HepG2 (cell line): ENCODE measurements around the gene ANKRD6. TPM values are rescaled to one million over a fixed set of nuclear protein-coding genes. Genes with fewer than 3 reads are reported as not detected.
A peak's percentile ranks its signal among the peaks of the same experiment; 100 is the strongest.

Experiments
- AKAP8 ChIP-seq: sonication (generic); formaldehyde crosslinking; IDR thresholded peaks from 2 replicates; pipeline ENCODE4 v1.5.1; 2020; ENCODE audit warnings: mild to moderate bottlenecking, missing genetic modification reagents
- KMT2B ChIP-seq: IDR thresholded peaks from 2 replicates; pipeline ENCODE4 v1.6.1; 2016; ENCODE audit warnings: missing genetic modification reagents, missing compliant biosample characterization
- MLLT10 ChIP-seq: sonication (generic); formaldehyde crosslinking; IDR thresholded peaks from 2 replicates; pipeline ENCODE4 v1.4.0; 2020; ENCODE audit warnings: missing genetic modification reagents
- MZF1 ChIP-seq: sonication (generic); formaldehyde crosslinking; IDR thresholded peaks from 2 replicates; pipeline ENCODE4 v1.8.1; 2023; ENCODE audit warnings: mild to moderate bottlenecking, missing genetic modification reagents, borderline replicate concordance
- REPIN1 ChIP-seq: sonication (generic); formaldehyde crosslinking; IDR thresholded peaks from 2 replicates; pipeline ENCODE4 v1.8.0; 2022; ENCODE audit warnings: missing genetic modification reagents, low read depth, mild to moderate bottlenecking, borderline replicate concordance
- TAF1 ChIP-seq: sonication (generic); formaldehyde crosslinking; IDR thresholded peaks from 2 replicates; pipeline ENCODE4 v1.4.0; 2020; ENCODE audit warnings: missing genetic modification reagents
- THAP9 ChIP-seq: sonication (generic); formaldehyde crosslinking; IDR thresholded peaks from 2 replicates; pipeline ENCODE4; 2020; ENCODE audit warnings: missing genetic modification reagents, mild to moderate bottlenecking, borderline replicate concordance
- ZKSCAN8 ChIP-seq: IDR thresholded peaks from 2 replicates; pipeline ENCODE4 v1.6.1; 2016; ENCODE audit warnings: borderline replicate concordance, missing genetic modification reagents, missing compliant biosample characterization
- ZNF260 ChIP-seq: sonication (generic); formaldehyde crosslinking; IDR thresholded peaks from 2 replicates; pipeline ENCODE4 v1.4.0; 2020; ENCODE audit warnings: missing genetic modification reagents, low read depth, mild to moderate bottlenecking, borderline replicate concordance
- ZNF792 ChIP-seq: IDR thresholded peaks from 2 replicates; pipeline ENCODE4 v1.6.1; 2016
- polyA plus RNA-seq, 8 experiments: library from polyadenylated mRNA; depleted of rRNA in 3 of 8; stranded (reverse) in 7 of 8; unstranded in 1 of 8; fragments of >200 nt; fragmentation: Illumina TruSeq in 4 of 8; extraction: Trizol in 4 of 8; gene quantifications; 2 replicates each; pipeline versions ENCODE4 v1.2.1 to v1.2.3, GENCODE V29; 2011 to 2016; ENCODE audit warnings: low read depth in 4 of 8, missing spikeins in 1 of 8, mixed read lengths in 1 of 8; ENCODE audit not compliant: insufficient read depth in 1 of 8
- total RNA-seq, 5 experiments: library from RNA; depleted of rRNA; stranded (reverse); fragments of >200 nt; fragmentation: Illumina TruSeq; extraction: Trizol; gene quantifications; 2 replicates each; pipeline ENCODE4 v1.2.3, GENCODE V29; 2016; ENCODE audit warnings: low read depth in 1 of 5
- TF ChIP-seq, protein P1 (sequence below): sonication (generic); formaldehyde crosslinking; IDR thresholded peaks from 2 replicates; pipeline ENCODE4 v1.4.0; 2020; ENCODE audit warnings: missing genetic modification reagents, borderline replicate concordance
- TF ChIP-seq, protein P2 (sequence below): sonication (generic); formaldehyde crosslinking; IDR thresholded peaks from 2 replicates; pipeline ENCODE4 v1.8.0; 2022; ENCODE audit warnings: mild to moderate bottlenecking, missing genetic modification reagents, moderate library complexity
- TF ChIP-seq, protein P3 (sequence below): sonication (generic); formaldehyde crosslinking; IDR thresholded peaks from one replicate; pipeline ENCODE4 v1.5.1; 2020; ENCODE audit warnings: mild to moderate bottlenecking, missing genetic modification reagents; ENCODE audit errors: not compliant biosample characterization

The ANKRD6 gene
- total and polyA plus RNA-seq, 2 of the 13 experiments (the other 11 are each of a cell fraction or from before 2014, with no cell fraction given) = 0.18 to 0.36 TPM

DNA sequence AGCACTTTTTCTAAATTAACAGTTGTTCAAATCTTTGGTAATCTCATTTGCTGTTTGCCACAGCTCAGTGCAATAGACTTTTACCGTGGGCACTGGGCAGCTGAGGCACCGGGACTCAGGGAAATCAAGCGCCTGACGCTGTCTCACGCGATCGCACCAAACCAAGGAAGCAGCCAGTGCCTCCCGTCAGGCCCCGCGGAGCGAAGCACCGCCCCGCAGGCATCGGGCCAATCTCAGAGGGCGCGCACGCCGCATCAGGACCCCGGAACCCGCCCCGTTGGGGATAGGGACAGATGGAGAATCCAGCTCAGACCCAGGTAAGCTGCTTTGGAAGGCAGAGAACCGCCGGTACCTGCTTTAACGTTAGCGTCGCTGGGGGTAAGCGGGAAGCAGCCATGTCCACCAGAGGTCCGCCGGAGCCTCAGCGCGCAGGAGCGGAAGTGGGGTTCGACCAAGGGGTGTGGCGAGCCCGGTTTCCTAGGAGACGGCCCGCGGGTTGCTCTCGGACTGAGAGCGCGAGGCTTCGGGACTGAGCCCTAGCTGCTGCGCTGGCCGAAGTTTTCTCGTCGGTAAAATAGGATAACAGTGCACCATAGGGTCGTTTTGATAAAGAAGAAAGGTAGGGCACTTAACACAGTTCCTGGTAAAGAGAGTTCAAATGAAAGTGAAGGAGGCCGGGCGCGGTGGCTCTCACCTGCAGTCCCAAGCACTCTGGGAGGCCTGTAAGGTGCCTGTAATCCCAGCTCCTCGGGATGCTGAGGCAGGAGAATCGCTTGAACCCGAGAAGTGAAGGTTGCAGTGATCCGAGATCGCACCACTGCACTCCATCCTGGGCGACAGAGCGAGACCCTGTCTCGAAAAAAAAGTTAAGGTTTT, 205.6 kb downstream of the ANKRD6 start, which contains the start of gene LYRM2 (continued):
- TF ChIP-seq, protein P1, sequence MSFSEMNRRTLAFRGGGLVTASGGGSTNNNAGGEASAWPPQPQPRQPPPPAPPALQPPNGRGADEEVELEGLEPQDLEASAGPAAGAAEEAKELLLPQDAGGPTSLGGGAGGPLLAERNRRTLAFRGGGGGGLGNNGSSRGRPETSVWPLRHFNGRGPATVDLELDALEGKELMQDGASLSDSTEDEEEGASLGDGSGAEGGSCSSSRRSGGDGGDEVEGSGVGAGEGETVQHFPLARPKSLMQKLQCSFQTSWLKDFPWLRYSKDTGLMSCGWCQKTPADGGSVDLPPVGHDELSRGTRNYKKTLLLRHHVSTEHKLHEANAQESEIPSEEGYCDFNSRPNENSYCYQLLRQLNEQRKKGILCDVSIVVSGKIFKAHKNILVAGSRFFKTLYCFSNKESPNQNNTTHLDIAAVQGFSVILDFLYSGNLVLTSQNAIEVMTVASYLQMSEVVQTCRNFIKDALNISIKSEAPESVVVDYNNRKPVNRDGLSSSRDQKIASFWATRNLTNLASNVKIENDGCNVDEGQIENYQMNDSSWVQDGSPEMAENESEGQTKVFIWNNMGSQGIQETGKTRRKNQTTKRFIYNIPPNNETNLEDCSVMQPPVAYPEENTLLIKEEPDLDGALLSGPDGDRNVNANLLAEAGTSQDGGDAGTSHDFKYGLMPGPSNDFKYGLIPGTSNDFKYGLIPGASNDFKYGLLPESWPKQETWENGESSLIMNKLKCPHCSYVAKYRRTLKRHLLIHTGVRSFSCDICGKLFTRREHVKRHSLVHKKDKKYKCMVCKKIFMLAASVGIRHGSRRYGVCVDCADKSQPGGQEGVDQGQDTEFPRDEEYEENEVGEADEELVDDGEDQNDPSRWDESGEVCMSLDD (CRISPR knock-in tag) = 0 out of 2 replicates have a peak, but pooled peaks have one; percentile 52
- TF ChIP-seq, protein P2, sequence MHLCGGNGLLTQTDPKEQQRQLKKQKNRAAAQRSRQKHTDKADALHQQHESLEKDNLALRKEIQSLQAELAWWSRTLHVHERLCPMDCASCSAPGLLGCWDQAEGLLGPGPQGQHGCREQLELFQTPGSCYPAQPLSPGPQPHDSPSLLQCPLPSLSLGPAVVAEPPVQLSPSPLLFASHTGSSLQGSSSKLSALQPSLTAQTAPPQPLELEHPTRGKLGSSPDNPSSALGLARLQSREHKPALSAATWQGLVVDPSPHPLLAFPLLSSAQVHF (CRISPR knock-in tag) = no peak
- TF ChIP-seq KMT2B (CRISPR knock-in tag) = peak; percentile 88
- TF ChIP-seq TAF1 (CRISPR knock-in tag) = peak; percentile 78
- TF ChIP-seq ZNF260 = no peak
- no peak for TF ChIP-seq MLLT10
- TF ChIP-seq MZF1 (CRISPR knock-in tag) = no peak
- peak; percentile 35; the same call in 1 of the 2 replicates for TF ChIP-seq ZNF792 (CRISPR knock-in tag)
- TF ChIP-seq THAP9 (CRISPR knock-in tag) = peak; percentile 88; the same call in 1 of the 2 replicates
- TF ChIP-seq, protein P3, sequence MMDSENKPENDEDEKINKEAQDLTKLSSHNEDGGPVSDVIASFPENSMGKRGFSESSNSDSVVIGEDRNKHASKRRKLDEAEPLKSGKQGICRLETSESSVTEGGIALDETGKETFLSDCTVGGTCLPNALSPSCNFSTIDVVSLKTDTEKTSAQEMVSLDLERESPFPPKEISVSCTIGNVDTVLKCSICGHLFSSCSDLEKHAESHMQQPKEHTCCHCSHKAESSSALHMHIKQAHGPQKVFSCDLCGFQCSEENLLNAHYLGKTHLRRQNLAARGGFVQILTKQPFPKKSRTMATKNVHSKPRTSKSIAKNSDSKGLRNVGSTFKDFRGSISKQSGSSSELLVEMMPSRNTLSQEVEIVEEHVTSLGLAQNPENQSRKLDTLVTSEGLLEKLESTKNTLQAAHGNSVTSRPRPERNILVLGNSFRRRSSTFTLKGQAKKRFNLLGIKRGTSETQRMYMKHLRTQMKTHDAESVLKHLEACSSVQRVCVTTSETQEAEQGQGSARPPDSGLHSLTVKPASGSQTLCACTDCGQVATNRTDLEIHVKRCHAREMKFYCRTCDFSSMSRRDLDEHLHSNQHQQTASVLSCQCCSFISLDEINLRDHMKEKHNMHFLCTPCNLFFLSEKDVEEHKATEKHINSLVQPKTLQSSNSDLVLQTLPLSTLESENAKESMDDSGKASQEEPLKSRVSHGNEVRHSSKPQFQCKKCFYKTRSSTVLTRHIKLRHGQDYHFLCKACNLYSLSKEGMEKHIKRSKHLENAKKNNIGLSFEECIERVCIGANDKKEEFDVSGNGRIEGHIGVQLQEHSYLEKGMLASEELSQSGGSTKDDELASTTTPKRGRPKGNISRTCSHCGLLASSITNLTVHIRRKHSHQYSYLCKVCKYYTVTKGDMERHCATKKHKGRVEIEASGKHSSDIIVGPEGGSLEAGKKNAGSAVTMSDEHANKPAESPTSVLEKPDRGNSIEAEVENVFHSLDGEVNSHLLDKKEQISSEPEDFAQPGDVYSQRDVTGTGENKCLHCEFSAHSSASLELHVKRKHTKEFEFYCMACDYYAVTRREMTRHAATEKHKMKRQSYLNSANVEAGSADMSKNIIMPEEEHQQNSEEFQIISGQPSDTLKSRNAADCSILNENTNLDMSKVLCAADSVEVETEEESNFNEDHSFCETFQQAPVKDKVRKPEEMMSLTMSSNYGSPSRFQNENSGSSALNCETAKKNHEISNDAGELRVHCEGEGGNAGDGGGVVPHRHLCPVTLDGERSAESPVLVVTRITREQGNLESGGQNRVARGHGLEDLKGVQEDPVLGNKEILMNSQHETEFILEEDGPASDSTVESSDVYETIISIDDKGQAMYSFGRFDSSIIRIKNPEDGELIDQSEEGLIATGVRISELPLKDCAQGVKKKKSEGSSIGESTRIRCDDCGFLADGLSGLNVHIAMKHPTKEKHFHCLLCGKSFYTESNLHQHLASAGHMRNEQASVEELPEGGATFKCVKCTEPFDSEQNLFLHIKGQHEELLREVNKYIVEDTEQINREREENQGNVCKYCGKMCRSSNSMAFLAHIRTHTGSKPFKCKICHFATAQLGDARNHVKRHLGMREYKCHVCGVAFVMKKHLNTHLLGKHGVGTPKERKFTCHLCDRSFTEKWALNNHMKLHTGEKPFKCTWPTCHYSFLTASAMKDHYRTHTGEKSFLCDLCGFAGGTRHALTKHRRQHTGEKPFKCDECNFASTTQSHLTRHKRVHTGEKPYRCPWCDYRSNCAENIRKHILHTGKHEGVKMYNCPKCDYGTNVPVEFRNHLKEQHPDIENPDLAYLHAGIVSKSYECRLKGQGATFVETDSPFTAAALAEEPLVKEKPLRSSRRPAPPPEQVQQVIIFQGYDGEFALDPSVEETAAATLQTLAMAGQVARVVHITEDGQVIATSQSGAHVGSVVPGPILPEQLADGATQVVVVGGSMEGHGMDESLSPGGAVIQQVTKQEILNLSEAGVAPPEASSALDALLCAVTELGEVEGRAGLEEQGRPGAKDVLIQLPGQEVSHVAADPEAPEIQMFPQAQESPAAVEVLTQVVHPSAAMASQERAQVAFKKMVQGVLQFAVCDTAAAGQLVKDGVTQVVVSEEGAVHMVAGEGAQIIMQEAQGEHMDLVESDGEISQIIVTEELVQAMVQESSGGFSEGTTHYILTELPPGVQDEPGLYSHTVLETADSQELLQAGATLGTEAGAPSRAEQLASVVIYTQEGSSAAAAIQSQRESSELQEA (CRISPR knock-in tag) = peak; percentile 61
- no peak; the same call in 1 of the 2 replicates for TF ChIP-seq REPIN1
- TF ChIP-seq ZKSCAN8 (CRISPR knock-in tag) = 0 out of 2 replicates have a peak, but pooled peaks have one; percentile 54
- TF ChIP-seq AKAP8 (CRISPR knock-in tag) = no peak
